ENCODE results near the gene TEX11.
"Not testable (repeated sequence)": the region's sequence is repeated elsewhere in the genome, so short reads cannot be mapped to it uniquely, and the experiment has no call there.

TEX11 gene

GRCh38 chrX:70711336-70711735, 197.2 kb downstream of the TEX11 start:
- H3K4me1 ChIP-seq (ENCODE audit: control insufficient read depth, low read depth, low read length); H2AK5ac ChIP-seq (ENCODE audit: low read length); H3K9ac ChIP-seq (ENCODE audit: low read length); H3K79me2 ChIP-seq (ENCODE audit: control insufficient read depth, insufficient read depth, low read length); H2BK5ac ChIP-seq (ENCODE audit: low read length); DNase-seq; H3K27me3 ChIP-seq (ENCODE audit: insufficient read depth, low read length, poor library complexity); H3K4me3 ChIP-seq (ENCODE audit: low read length); H3K27ac ChIP-seq (ENCODE audit: low read depth, low read length); H3K56ac ChIP-seq (ENCODE audit: low read length); H3K18ac ChIP-seq (ENCODE audit: low read length); H3K36me3 ChIP-seq (ENCODE audit: control insufficient read depth, insufficient read depth, low read length); H2BK120ac ChIP-seq (ENCODE audit: low read depth, low read length); H3K79me1 ChIP-seq (ENCODE audit: low read length); H2BK15ac ChIP-seq (replicated peaks; ENCODE audit: low read depth); H4K5ac ChIP-seq (ENCODE audit: low read length); H4K8ac ChIP-seq (ENCODE audit: low read depth, low read length); H3K23ac ChIP-seq (ENCODE audit: low read length); H3K4me2 ChIP-seq (ENCODE audit: low read length); H3K4ac ChIP-seq (ENCODE audit: low read depth, low read length): not testable (repeated sequence)
- WGBS (ENCODE audit: extremely low coverage, insufficient coverage, low lambda C conversion rate): no CpG with 5 or more reads among the region's 3 CpGs

- H2BK120ac ChIP-seq (ENCODE audit: low read depth, low read length): no peak overlapping the region
- no peak overlapping the region for H3K4me2 ChIP-seq (ENCODE audit: low read length)
- no peak overlapping the region for H3K18ac ChIP-seq (ENCODE audit: low read length)
- H3K4me3 ChIP-seq (ENCODE audit: low read length): no peak overlapping the region
- H4K8ac ChIP-seq (ENCODE audit: low read depth, low read length): no peak overlapping the region
- H3K79me2 ChIP-seq (ENCODE audit: control insufficient read depth, insufficient read depth, low read length): no peaks in the 10 kb centered on the region
- no peaks in the 10 kb centered on the region for H3K79me1 ChIP-seq (ENCODE audit: low read length)
- DNase-seq: no peak
- H3K23ac ChIP-seq (ENCODE audit: low read length): no peak overlapping the region
- H2AK5ac ChIP-seq (ENCODE audit: low read length): no peak overlapping the region
- H2BK5ac ChIP-seq (ENCODE audit: low read length): no peak overlapping the region
- no CpG with 5 or more reads among the region's 3 CpGs for WGBS (ENCODE audit: extremely low coverage, insufficient coverage, low lambda C conversion rate)
- no peak overlapping the region for H3K27ac ChIP-seq (ENCODE audit: low read depth, low read length)
- H3K27me3 ChIP-seq (ENCODE audit: insufficient read depth, low read length, poor library complexity): no peaks in the 10 kb centered on the region
- no peaks in the 10 kb centered on the region for H3K36me3 ChIP-seq (ENCODE audit: control insufficient read depth, insufficient read depth, low read length)
- no peak overlapping the region for H3K56ac ChIP-seq (ENCODE audit: low read length)
- H3K9ac ChIP-seq (ENCODE audit: low read length): no peak overlapping the region
- no peak overlapping the region for H3K4ac ChIP-seq (ENCODE audit: low read depth, low read length)
- no peak overlapping the region for H2BK15ac ChIP-seq (replicated peaks; ENCODE audit: low read depth)
- H4K5ac ChIP-seq (ENCODE audit: low read length): no peak overlapping the region
- H3K4me1 ChIP-seq (ENCODE audit: control insufficient read depth, low read depth, low read length): no peaks in the 10 kb centered on the region
These were observed 214.0 kb downstream of the TEX11 start for GRCh38 chrX:70694339-70695122.

- H3K4me2 ChIP-seq (ENCODE audit: low read length); H2AK5ac ChIP-seq (ENCODE audit: low read length); H4K5ac ChIP-seq (ENCODE audit: low read length); H3K79me1 ChIP-seq (ENCODE audit: low read length); H3K56ac ChIP-seq (ENCODE audit: low read length); H3K23ac ChIP-seq (ENCODE audit: low read length); H3K4me3 ChIP-seq (ENCODE audit: low read length); H3K9ac ChIP-seq (ENCODE audit: low read length); H3K27ac ChIP-seq (ENCODE audit: low read depth, low read length); H4K8ac ChIP-seq (ENCODE audit: low read depth, low read length); H3K36me3 ChIP-seq (ENCODE audit: control insufficient read depth, insufficient read depth, low read length); H3K4ac ChIP-seq (ENCODE audit: low read depth, low read length); H3K27me3 ChIP-seq (ENCODE audit: insufficient read depth, low read length, poor library complexity); H3K4me1 ChIP-seq (ENCODE audit: control insufficient read depth, low read depth, low read length); DNase-seq; H2BK5ac ChIP-seq (ENCODE audit: low read length); H2BK15ac ChIP-seq (replicated peaks; ENCODE audit: low read depth); H3K79me2 ChIP-seq (ENCODE audit: control insufficient read depth, insufficient read depth, low read length); H3K18ac ChIP-seq (ENCODE audit: low read length); H2BK120ac ChIP-seq (ENCODE audit: low read depth, low read length): not testable (repeated sequence)
- no CpG with 5 or more reads among the region's 33 CpGs for WGBS (ENCODE audit: extremely low coverage, insufficient coverage, low lambda C conversion rate)
These were observed 229.1 kb downstream of the TEX11 start for GRCh38 chrX:70679455-70679854.

- no peak overlapping the region for H3K18ac ChIP-seq (ENCODE audit: low read length)
- H3K36me3 ChIP-seq (ENCODE audit: control insufficient read depth, insufficient read depth, low read length): no peaks in the 10 kb centered on the region
- DNase-seq: no peak
- H3K4me3 ChIP-seq (ENCODE audit: low read length): no peak overlapping the region
- H3K79me1 ChIP-seq (ENCODE audit: low read length): no peaks in the 10 kb centered on the region
- H4K5ac ChIP-seq (ENCODE audit: low read length): no peak overlapping the region
- H2BK5ac ChIP-seq (ENCODE audit: low read length): no peak overlapping the region
- H3K79me2 ChIP-seq (ENCODE audit: control insufficient read depth, insufficient read depth, low read length): no peaks in the 10 kb centered on the region
- no peak overlapping the region for H3K4me2 ChIP-seq (ENCODE audit: low read length)
- H3K27me3 ChIP-seq (ENCODE audit: insufficient read depth, low read length, poor library complexity): no peaks in the 10 kb centered on the region
- no peak overlapping the region for H2BK120ac ChIP-seq (ENCODE audit: low read depth, low read length)
- no peaks in the 10 kb centered on the region for H3K4me1 ChIP-seq (ENCODE audit: control insufficient read depth, low read depth, low read length)
- no peak overlapping the region for H4K8ac ChIP-seq (ENCODE audit: low read depth, low read length)
- H3K56ac ChIP-seq (ENCODE audit: low read length): no peak overlapping the region
- H2AK5ac ChIP-seq (ENCODE audit: low read length): no peak overlapping the region
- no peak overlapping the region for H3K23ac ChIP-seq (ENCODE audit: low read length)
- H2BK15ac ChIP-seq (replicated peaks; ENCODE audit: low read depth): no peak overlapping the region
- no CpG with 5 or more reads among the region's 2 CpGs for WGBS (ENCODE audit: extremely low coverage, insufficient coverage, low lambda C conversion rate)
- no peak overlapping the region for H3K27ac ChIP-seq (ENCODE audit: low read depth, low read length)
- H3K9ac ChIP-seq (ENCODE audit: low read length): no peak overlapping the region
- H3K4ac ChIP-seq (ENCODE audit: low read depth, low read length): no peak overlapping the region
These were observed 233.2 kb downstream of the TEX11 start for GRCh38 chrX:70675284-70675683.

- Histone ChIP-seq H2BK5ac (ENCODE audit: low read length) (no peak overlapping the region), H2BK120ac (ENCODE audit: low read depth, low read length) (no peak overlapping the region), H3K56ac (ENCODE audit: low read length) (no peak overlapping the region), H2BK15ac (replicated peaks; ENCODE audit: low read depth) (no peak overlapping the region), H3K27me3 (ENCODE audit: insufficient read depth, low read length, poor library complexity) (no peaks in the 10 kb centered on the region), H3K9ac (ENCODE audit: low read length) (no peak overlapping the region), H3K23ac (ENCODE audit: low read length) (no peak overlapping the region), H4K8ac (ENCODE audit: low read depth, low read length) (no peak overlapping the region), H3K4ac (ENCODE audit: low read depth, low read length) (no peak overlapping the region), H2AK5ac (ENCODE audit: low read length) (no peak overlapping the region), H3K4me2 (ENCODE audit: low read length) (no peak overlapping the region), H3K4me3 (ENCODE audit: low read length) (no peak overlapping the region), H3K79me2 (ENCODE audit: control insufficient read depth, insufficient read depth, low read length) (no peaks in the 10 kb centered on the region), H3K18ac (ENCODE audit: low read length) (no peak overlapping the region), H3K27ac (ENCODE audit: low read depth, low read length) (no peak overlapping the region), H3K36me3 (ENCODE audit: control insufficient read depth, insufficient read depth, low read length) (no peaks in the 10 kb centered on the region), H3K79me1 (ENCODE audit: low read length) (no peaks in the 10 kb centered on the region), H3K4me1 (ENCODE audit: control insufficient read depth, low read depth, low read length) (no peaks in the 10 kb centered on the region), H4K5ac (ENCODE audit: low read length) (no peak overlapping the region)
- DNase-seq: no peak
- no CpG with 5 or more reads among the region's 3 CpGs for WGBS (ENCODE audit: extremely low coverage, insufficient coverage, low lambda C conversion rate)
These were observed 236.2 kb downstream of the TEX11 start for GRCh38 chrX:70672326-70672725.

GRCh38 chrX:70669120-70669519, 239.4 kb downstream of the TEX11 start:
- Histone ChIP-seq H2BK5ac (ENCODE audit: low read length) (no peak overlapping the region), H2AK5ac (ENCODE audit: low read length) (no peak overlapping the region), H3K4me1 (ENCODE audit: control insufficient read depth, low read depth, low read length) (no peaks in the 10 kb centered on the region), H3K18ac (ENCODE audit: low read length) (no peak overlapping the region), H3K4me3 (ENCODE audit: low read length) (no peak overlapping the region), H4K5ac (ENCODE audit: low read length) (no peak overlapping the region), H3K36me3 (ENCODE audit: control insufficient read depth, insufficient read depth, low read length) (no peaks in the 10 kb centered on the region), H2BK120ac (ENCODE audit: low read depth, low read length) (no peak overlapping the region), H3K27me3 (ENCODE audit: insufficient read depth, low read length, poor library complexity) (no peaks in the 10 kb centered on the region), H3K4ac (ENCODE audit: low read depth, low read length) (no peak overlapping the region), H2BK15ac (replicated peaks; ENCODE audit: low read depth) (no peak overlapping the region), H3K27ac (ENCODE audit: low read depth, low read length) (no peak overlapping the region), H3K4me2 (ENCODE audit: low read length) (no peak overlapping the region), H3K79me1 (ENCODE audit: low read length) (no peaks in the 10 kb centered on the region), H3K23ac (ENCODE audit: low read length) (no peak overlapping the region), H3K9ac (ENCODE audit: low read length) (no peak overlapping the region), H3K79me2 (ENCODE audit: control insufficient read depth, insufficient read depth, low read length) (no peaks in the 10 kb centered on the region), H3K56ac (ENCODE audit: low read length) (no peak overlapping the region), H4K8ac (ENCODE audit: low read depth, low read length) (no peak overlapping the region)
- DNase-seq: no peak
